PFSK-1 (cell line): ENCODE results near the gene TTLL11.

Experiments
- POLR2AphosphoS5 ChIP-seq: IDR thresholded peaks from 2 replicates; pipeline ENCODE4 v1.6.1; 2012; ENCODE audit warnings: low read depth, mild to moderate bottlenecking, control low read depth, low read length, moderate library complexity
- SIN3A ChIP-seq: IDR thresholded peaks from 2 replicates; pipeline ENCODE4 v1.6.1; 2012; ENCODE audit warnings: mild to moderate bottlenecking, low read length, moderate library complexity, borderline replicate concordance; ENCODE audit not compliant: insufficient read depth
- TAF1 ChIP-seq: IDR thresholded peaks from 2 replicates; pipeline ENCODE4 v1.6.1; 2012; ENCODE audit warnings: low read length, control low read depth, borderline replicate concordance; ENCODE audit not compliant: insufficient read depth

- TF ChIP-seq TAF1, result no peak
- TF ChIP-seq POLR2AphosphoS5, result no peak
- no peak for TF ChIP-seq SIN3A
Observed at GRCh38 chr9:122051351-122052321, 41.5 kb downstream of the TTLL11 start.
